Esophagus muscularis mucosa (tissue), 4 donors: ENCODE data around the gene KIF26B.

ENCODE experiments used
- CTCF ChIP-seq, 3 experiments: fragments of 200-600 bp in 2 of 3; fragments of 450-650 bp in 1 of 3; sonication (generic) in 2 of 3; IDR thresholded peaks; one replicate each; pipeline ENCODE4 v1.5.1; 2017 to 2019; ENCODE audit warnings: antibody characterized with exemption in 3 of 3, mild to moderate bottlenecking in 2 of 3, moderate library complexity in 1 of 3
- EP300 ChIP-seq: sonication (generic); formaldehyde crosslinking; IDR thresholded peaks from one replicate; pipeline ENCODE4 v1.6.1; 2017; ENCODE audit warnings: antibody characterized with exemption
- POLR2A ChIP-seq: fragments of 450-650 bp; IDR thresholded peaks from one replicate; pipeline ENCODE4 v1.6.1; 2017; ENCODE audit warnings: antibody characterized with exemption, moderate library complexity, mild to moderate bottlenecking, low read depth
- POLR2AphosphoS5 ChIP-seq, 2 donors: sonication (generic); formaldehyde crosslinking; IDR thresholded peaks; one replicate each; pipeline ENCODE4 v1.6.1; 2017; ENCODE audit warnings: antibody characterized with exemption in 2 of 2

DNA sequence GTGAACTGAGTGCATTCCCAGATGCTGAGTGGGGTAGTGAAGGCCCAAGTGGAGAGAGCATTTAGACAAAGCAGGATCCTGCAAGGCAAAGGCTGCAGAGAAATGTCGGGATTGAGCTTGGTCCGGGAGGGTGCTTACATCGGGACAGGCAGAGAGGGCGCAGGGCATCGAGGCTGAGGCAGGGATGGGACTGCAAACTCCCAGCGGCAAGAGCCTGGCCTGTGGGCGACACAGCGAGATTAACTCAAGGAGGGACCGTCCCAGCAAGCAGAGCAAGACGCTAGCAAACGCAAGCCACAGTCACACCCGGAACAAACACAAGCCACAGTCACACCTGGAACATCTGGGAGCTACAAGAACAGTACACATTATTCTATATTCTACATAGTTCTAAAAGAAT is 537.5 kb downstream of the KIF26B start:
- no peak for TF ChIP-seq POLR2A
- TF ChIP-seq CTCF (IDR thresholded peaks at IDR 0.05) = no peak
- no peak for TF ChIP-seq POLR2AphosphoS5 (IDR thresholded peaks at IDR 0.05)
- no peak for TF ChIP-seq EP300
